ENCODE results near the gene CSPG5.
A peak's percentile ranks its signal among the peaks of the same experiment; 100 is the strongest.

The CSPG5 gene

GRCh38 chr3:47586746-47587145 is 8.1 kb upstream of the CSPG5 start:
- no peak for DNase-seq (ENCODE audit: low spot score)

- no peak for DNase-seq (ENCODE audit: low spot score)
Observed at GRCh38 chr3:47583320-47584075, 4.8 kb upstream of the CSPG5 start.

GRCh38 chr3:47581835-47582234 is 3.2 kb upstream of the CSPG5 start:
- DNase-seq (ENCODE audit: low spot score) = no peak

DNA sequence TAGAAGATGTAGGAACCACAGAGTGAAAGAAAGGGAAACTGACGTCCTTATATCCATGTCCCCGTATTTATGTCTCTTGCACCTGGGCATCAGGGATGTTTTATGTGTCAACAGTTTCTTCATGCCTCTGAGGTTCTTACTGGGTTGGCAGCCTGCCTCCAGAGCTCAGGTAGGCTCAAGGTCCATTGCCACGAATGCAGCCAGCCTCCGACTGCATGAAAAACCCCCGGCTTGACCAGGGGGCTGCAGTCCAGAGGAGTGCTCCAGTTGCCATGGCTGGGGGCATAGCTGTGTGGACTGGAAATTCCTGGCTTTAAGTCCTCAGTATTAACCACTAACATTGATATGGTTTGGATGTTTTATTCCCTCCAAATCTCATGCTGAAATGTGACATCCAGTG is 2.8 kb upstream of the CSPG5 start:
- no peak for DNase-seq (ENCODE audit: low spot score)

GRCh38 chr3:47580481-47580880 is 1.8 kb upstream of the CSPG5 start:
- DNase-seq (ENCODE audit: low spot score) = no peak

DNA sequence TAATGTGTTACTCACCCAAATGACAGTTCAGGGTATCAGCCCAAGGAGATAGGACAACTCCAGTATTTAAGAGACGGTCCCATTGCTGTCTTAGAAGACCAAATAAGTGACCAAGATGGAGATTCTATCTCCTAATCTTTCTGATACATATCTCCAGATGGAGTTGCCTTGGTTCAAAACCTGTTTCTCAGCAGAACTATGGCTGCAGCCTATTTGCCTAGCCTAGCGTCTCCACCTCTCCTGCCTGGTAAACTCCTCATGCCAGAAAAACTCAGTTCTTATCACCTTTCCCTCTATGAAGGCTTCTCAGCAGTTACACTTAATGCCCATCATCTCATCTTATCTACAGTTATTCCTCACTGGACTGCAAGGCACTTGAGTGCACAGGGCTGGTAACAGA is 1.2 kb upstream of the CSPG5 start:
- DNase-seq (ENCODE audit: low spot score) = no peak

DNA sequence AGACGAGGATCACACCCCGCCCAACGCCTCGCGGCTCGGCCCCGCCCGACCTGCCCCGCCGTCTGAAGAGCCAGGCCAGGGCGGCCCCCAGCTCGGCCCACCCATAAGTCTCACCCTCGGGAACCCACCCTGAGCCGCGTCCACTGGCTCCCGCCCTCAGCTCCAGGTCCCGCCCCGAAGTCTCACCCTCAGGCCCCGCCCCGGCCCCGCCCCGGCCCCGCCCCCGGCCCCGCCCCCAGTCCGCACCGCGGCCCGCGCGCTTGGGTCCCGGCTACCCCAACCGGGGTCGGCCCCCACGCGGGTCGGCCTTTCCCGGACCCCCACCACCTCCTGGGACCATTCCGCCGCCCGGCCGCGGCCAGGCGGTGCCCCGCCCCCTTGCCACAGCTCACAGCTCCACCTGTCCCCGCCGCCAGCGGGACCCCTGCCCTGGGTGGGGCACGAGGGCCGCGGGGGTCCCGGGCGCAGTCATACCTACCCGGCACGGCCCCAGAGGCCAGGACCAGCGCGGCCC is 489 bp downstream of the CSPG5 start:
- peak; percentile 45 for DNase-seq (ENCODE audit: low spot score)

DNA sequence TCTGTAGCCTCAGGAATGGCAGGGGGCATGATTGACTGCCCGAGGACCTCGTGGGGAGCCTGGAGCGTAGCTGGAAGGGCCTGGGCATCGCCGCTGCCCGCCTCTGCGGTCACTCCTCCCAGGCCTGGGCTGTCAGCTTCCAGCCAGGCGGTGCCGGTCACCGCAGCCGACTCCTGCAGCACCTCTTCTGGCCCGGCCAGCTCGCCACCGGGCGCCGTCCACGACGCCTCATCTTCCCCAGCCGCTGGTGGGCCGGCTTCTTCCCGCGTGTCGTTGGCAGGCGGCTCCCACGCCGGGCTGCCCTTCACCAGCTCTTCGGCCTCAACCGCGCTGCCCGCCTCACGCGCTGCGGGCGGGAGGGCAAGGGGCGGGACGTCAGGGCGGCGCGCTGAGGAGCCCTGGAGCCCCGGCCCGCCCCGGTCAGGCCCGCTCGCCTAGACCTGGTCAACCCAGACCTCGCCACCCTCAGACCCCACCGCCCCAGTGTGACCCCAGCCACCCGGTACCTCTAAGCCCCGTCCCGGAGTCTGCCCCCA is 1.0 kb downstream of the CSPG5 start:
- peak; percentile 15 for DNase-seq (ENCODE audit: low spot score)

DNA sequence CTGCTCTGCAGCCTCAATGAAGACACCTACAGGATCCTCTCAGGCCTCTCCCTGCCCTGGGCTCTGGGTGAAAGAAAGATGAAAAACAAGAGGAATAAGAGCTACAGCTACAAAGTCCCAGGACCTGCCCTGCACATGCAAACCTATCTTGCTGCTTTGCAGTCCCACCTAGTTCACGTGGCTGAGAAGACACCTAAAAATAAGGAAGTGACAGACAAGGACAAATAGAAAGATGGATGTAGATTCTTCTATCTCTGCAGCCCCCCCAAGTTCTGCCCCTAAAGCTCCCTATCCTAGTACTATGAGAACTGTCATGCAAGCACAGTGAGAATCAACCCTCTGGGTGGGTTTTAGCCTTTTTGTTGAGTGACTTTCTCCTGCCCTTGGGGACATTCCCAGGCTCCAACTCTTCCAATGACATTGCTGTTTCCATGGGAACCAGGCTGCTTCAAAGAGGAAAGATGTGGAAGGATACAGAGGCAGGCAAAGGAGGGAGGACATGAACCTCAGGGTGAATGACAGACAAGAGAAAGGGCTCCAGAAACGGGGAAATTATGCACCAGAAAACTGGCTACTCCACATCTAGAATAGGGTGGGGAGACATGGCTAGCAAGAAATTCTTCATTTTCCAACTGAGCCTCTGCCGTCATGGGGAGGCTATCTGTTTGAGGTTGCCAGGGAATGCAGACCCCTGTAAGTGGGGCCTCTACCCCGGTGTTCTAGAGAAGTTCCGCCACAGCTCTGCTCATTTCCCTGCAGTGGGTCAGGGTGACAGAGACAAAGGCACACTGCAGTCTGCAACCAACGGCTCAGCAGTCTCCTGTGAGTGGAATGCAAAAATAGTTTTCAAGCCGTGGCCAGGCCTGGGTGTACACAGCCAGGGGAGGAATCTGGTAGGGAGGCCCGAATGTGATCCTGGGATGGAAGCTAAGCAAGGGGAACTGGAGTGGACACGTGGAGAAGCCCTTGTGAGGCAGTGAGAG is 5.2 kb downstream of the CSPG5 start:
- no peak for DNase-seq (ENCODE audit: low spot score)

- no peak for DNase-seq (ENCODE audit: low spot score)
Observed at GRCh38 chr3:47571391-47572175, 7.1 kb downstream of the CSPG5 start.

DNA sequence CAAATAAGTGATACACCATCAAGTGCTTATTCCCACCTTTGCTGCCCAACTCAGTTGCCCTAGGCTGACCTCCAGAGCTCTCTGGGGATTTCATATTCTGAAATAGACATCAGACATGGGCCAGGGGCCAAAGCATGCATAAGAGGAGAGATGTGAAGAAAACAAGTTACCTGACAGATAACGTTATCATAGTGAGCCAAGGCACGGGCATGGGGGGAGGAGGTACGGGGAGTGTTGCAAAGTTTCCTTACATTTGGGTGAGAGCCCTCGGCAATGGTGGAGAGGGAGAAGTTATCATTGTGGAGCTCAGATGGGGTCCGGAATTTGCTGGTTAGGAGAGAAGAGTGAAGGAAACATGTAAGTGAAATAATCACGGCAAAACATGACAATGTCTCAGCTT is 9.8 kb downstream of the CSPG5 start:
- DNase-seq (ENCODE audit: low spot score) = no peak

DNA sequence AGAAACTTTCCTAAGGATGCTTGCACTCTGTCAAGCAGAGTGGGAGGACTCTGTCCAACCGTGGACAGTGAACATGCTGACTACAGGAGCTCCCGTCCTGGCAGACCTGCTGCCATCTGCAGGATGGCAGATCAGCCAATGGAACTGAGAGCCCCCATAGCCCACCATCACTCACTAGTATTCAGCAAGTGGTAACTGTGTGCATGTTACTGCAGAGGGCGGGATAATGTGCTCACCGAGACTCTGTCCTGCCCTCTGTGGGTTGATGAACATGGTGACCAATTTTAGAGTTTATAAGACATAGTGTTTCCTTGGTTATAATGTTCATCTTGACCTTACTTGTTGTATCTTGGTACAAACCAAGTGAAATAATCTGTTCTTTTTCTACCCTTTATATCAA is 11.5 kb downstream of the CSPG5 start:
- no peak for DNase-seq (ENCODE audit: low spot score)

GRCh38 chr3:47566667-47567066 is 12.0 kb downstream of the CSPG5 start:
- no peak for DNase-seq (ENCODE audit: low spot score)

DNA sequence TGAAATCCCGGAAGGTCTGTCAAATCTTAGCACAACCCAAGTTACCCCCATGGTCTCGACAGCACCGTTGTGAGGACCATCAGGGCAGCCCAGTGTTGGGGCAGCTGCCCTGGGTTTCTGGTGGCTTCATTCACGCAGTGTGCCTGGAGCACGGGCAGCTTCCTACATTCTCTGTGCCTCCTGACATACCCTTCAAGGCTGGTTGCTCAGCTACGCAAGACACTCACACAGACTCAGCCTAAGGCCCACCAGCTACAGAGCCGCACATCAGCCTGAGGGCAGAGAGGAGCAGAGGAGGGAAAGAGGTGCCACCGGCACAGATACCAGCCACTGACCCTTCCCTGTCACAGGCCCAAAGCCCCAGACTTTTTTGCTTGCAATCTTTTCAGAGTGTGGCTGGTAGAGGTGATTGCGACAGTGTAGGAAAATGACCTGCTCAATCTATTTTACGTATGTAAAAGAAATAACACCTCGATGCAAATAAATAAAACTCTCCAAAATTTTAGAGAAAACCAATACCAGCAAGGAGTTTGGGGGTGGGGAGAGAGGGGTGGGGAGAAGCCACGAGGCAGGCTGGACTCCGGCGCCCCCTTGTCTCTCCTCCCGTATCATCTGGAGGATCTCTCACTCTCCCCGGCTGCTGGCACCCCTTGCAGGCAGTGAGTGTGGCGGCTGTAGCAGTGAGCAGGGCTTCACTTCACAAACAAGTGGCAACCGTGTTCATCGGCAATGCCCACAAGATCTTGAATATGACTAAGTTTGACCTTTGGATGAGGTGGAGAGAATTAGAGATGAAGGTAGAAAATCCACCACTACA is 12.7 kb downstream of the CSPG5 start:
- DNase-seq (ENCODE audit: low spot score) = no peak

DNA sequence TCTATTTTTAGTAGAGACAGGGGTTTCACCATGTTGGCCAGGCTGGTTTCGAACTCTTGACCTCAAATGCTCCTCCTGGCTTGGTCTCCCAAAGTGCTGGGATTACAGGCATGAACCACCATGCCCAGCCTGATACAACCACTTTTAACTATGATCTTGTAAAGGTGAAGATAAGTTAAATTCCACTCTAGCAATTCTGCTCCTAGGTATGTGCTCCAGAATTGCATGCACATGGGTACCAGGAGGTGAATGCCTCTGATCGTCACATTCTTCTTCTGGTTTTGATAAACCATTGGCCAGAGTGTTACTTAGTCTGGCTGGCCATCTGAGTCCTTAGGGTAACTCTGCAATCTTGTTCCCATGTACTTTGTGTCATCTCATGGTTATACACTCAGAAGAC is 22.3 kb downstream of the CSPG5 start:
- DNase-seq (ENCODE audit: low spot score) = no peak

DNA sequence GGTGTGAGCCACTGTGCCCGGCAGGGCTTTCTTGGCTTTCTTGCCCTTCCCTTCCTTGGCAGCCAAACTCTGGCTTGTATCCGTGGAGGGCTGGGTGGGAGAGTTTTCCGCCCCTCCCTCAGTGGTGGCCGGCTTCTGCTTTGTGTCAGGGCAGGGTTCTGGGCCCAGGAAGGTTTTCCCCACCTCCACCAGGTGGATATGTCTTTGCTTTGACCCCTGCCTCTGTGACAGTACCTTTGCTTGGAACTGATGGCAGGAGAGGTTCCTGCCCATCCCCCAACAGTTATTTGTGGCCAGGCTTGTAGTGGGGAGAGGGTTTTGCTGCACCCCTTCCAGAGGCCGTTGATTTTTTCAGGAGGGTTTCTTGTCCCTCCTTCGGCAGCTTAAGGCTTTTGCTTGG is 24.3 kb downstream of the CSPG5 start:
- DNase-seq (ENCODE audit: low spot score) = no peak

DNA sequence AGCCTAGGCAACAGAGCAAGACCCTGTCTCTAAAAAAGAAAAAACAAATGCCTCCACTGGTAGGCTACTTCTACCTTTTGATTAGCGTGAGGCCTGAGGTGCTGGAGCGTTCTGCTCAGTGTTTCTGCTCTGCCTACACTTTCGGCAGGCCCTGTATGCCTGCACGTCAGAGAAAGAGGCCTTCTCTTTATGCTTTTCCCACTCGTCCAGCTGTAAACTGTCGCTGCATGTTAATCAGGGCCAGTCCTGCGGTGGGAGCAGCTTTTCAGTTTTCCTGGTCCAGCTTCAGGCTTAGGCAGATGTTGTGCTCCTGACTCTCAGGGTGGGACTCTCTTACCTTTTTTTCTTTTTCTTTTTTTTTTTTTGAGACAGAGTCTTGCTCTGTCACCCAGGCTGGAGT is 25.3 kb downstream of the CSPG5 start:
- no peak for DNase-seq (ENCODE audit: low spot score)

- DNase-seq (ENCODE audit: low spot score) = peak; percentile 45
Observed at GRCh38 chr3:47542471-47543173, 36.0 kb downstream of the CSPG5 start.

- no peak for DNase-seq (ENCODE audit: low spot score)
Observed at GRCh38 chr3:47541583-47542108, 37.0 kb downstream of the CSPG5 start.

DNA sequence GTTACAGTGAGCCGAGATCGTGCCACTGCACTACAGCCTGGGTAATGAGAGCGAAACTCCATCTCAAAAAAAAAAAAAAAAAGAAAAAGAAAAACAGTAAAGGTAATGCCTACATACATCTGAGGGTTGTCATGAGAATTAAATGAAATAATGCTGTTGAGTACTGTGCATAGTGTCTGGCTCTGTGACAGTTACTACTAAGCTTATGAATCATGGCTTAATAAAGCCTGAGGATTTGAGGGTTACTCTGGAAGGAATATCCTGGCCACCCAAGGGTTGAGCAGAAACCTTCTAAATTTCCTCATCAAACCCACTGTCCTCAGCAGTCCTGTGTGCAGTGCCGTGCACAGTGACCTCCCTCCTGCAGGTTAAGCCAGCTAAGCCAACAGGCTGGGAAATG is 38.4 kb downstream of the CSPG5 start:
- DNase-seq (ENCODE audit: low spot score) = no peak

Measured in SK-N-DZ (cell line).